Measurements from ENCODE around the gene HDAC9.
A peak's percentile ranks its signal among the peaks of the same experiment; 100 is the strongest.
"Not testable (repeated sequence)": the region's sequence is repeated elsewhere in the genome, so short reads cannot be mapped to it uniquely, and the experiment has no call there.

Gene HDAC9

DNA sequence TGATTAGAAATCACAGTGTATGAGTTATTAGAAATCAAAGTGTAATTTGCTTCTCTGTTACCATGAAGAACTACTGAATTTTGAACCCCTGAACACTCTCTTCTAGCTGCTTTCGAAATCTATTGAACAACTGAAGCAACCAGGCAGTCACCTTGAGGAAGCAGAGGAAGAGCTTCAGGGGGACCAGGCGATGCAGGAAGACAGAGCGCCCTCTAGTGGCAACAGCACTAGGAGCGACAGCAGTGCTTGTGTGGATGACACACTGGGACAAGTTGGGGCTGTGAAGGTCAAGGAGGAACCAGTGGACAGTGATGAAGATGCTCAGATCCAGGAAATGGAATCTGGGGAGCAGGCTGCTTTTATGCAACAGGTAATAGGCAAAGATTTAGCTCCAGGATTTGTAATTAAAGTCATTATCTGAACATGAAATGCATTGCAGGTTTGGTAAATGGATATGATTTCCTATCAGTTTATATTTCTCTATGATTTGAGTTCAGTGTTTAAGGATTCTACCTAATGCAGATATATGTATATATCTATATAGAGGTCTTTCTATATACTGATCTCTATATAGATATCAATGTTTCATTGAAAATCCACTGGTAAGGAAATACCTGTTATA is 170.7 kb downstream of the HDAC9 start:
- peak; percentile 39 to 79 (median 72) for DNase-seq

DNA sequence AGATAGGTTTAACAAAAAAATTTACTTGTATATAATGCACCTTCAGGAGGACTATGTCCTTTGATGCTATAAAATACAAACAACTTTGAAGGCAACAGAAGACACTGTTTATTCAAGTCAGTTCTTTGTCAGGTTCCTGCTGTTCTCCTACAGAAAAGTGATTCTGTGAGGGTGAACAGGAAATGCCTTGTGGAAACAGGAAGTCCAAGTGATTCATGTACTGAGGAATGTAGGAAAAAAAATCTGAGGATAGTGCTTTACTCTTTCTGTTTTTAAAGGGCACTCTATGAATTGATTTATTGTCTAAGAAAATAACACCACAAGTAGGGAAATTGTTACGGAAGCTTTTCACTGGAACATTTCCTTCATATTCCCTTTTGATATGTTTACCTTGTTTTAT is 171.9 kb downstream of the HDAC9 start:
- peak in 1 of 3 experiments; percentile 35 for DNase-seq

GRCh38 chr7:18671176-18671575 is 175.6 kb downstream of the HDAC9 start:
- no peak for DNase-seq

DNA sequence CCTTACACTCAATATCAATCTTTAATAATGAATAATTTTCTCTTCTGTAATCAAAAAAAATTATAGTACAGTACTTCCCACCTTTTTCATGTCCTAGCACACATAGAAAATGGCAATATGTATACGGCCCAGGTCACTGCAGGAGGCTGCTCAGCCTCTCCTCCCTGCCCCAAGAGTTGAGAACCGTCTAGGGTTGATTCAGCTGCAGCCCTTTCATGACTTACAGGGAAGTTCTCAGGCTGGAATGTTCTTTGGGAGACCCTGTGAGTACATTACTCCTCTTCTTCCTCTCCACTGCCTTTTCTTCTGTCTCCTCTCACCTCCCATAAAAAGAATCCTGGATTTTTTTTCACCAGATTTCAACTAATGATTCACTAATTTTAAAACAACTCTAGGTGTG is 180.0 kb downstream of the HDAC9 start:
- DNase-seq: no peak

- no peak for DNase-seq
Measured at GRCh38 chr7:18679261-18679660, 183.7 kb downstream of the HDAC9 start.

- no peak for DNase-seq
Measured at GRCh38 chr7:18680576-18680975, 185.0 kb downstream of the HDAC9 start.

DNA sequence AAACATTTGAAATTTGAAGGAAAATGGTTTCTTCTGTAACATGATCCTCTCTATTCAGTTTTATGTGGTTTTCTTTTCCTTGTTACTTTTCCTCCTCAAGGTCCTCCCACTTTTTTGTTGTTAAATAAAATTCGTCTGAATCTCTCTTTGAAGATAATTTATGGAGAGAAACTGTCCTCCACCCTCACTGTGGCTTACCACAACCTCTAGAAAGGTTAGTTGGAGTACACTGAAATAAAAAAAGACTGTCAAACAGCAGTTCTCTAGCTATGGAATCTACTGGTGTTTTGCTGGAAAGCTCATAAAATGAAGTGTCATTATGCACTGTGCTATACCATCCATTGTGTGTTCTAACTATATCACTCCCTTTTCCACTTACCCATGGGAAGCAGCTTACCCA is 189.4 kb downstream of the HDAC9 start:
- DNase-seq: peak in 1 of 3 experiments; percentile 59

- no peak for DNase-seq
Measured at GRCh38 chr7:18685971-18686370, 190.4 kb downstream of the HDAC9 start.

- no peak for DNase-seq
Measured at GRCh38 chr7:18689551-18689950, 194.0 kb downstream of the HDAC9 start.

DNA sequence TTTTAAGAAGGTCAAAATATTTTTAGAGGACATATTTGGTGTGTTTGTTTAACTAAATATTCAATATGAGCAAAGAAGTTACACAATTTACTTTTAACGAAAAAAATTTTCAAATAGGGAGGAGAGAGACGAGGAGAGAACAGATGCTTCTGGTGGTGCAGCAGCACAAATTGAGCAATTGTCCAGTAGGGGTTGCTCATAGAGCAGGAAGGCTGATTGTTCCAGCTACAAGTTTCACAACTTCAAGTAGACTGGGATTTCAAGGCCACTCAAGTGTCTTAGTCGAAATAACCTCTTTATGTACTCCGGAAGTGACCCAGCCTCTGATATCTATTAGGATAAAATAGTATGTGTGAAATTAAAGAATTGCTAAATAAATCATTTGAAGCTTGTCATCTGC is 197.9 kb downstream of the HDAC9 start:
- peak in 1 of 3 experiments; percentile 25 for DNase-seq

- DNase-seq: no peak
Measured at GRCh38 chr7:18693816-18694215, 198.3 kb downstream of the HDAC9 start.

GRCh38 chr7:18694484-18694883 is 198.9 kb downstream of the HDAC9 start:
- no peak for DNase-seq

DNA sequence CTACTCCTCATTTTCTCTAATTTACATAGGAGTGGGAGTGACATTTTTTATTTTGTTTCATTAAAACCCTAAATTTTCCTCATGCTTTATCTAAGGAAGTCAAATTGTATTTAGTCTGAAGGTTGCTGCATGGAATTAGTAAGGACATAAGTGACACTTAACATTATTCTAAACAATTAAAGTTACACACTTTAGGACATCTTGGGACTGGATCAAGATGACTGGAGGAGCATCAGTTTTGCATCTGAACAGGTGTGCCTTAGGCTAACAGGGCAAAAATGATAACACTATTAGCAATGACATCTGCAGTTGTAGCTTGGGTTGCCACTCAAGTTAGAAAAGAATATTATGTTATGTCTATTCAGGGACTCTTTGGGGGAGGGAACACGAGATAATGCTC is 199.4 kb downstream of the HDAC9 start:
- no peak for DNase-seq

- no peak for DNase-seq
Measured at GRCh38 chr7:18698258-18698734, 202.7 kb downstream of the HDAC9 start.

GRCh38 chr7:18700147-18700546 is 204.6 kb downstream of the HDAC9 start:
- DNase-seq: no peak

GRCh38 chr7:18702071-18702829 is 206.7 kb downstream of the HDAC9 start:
- DNase-seq: no peak

GRCh38 chr7:18703685-18704084 is 208.1 kb downstream of the HDAC9 start:
- no peak for DNase-seq

GRCh38 chr7:18706670-18707069 is 211.1 kb downstream of the HDAC9 start:
- DNase-seq: peak in 2 of 3 experiments; percentile 13 to 35

GRCh38 chr7:18708204-18708603 is 212.7 kb downstream of the HDAC9 start:
- DNase-seq: peak in 1 of 3 experiments; percentile 40

DNA sequence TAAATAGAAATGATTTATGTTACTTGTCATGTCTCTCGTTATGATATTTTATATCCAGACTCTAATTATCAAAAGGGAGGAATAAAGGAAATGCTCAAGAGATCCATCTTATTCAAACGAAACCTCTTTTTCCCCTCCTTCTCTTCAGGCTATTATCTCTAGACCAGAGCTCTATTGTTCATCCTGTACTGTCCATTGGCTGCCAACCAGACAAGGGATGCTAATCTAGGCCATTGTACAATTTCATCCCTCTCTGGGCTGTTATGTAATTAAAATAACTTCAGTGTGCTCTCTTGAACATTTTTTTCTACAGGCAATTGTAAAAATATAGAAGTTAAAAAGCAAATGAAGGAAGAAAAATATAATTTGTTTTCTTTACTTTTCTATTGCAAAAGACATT is 220.4 kb downstream of the HDAC9 start:
- DNase-seq: peak in 1 of 3 experiments; percentile 21

- DNase-seq: no peak
Measured at GRCh38 chr7:18721429-18721828, 225.9 kb downstream of the HDAC9 start.

- no peak for DNase-seq
Measured at GRCh38 chr7:18724318-18724717, 228.8 kb downstream of the HDAC9 start.

DNA sequence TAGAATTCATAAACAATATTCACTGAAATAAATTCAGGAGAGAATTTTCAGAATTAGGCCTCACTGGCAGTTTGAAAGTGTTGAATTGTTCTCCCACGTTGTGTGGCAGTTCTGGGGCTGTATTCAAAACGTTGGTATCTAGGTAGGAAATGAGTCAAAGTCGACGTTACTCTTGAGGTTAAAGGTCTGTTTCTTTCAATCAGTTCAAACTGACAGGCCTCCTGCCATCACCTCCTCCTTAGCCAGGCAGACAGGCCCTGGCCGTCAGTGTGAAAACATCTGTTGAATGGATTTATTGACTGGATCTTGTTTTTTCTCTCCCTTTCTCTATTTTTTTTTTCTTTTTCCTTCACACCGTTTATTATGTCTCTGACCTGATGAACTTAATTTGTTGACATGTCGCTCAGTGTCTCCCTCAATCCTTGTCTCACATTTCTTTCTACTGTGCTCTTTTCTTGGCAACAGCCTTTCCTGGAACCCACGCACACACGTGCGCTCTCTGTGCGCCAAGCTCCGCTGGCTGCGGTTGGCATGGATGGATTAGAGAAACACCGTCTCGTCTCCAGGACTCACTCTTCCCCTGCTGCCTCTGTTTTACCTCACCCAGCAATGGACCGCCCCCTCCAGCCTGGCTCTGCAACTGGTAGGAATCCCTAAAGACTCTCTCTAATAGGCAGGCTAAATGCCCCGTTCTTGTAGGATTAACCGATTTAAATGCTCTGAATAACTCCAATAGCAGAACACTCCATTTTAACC is 231.7 kb downstream of the HDAC9 start:
- DNase-seq: no peak

- DNase-seq: not testable (repeated sequence)
Measured at GRCh38 chr7:18736012-18736411, 240.5 kb downstream of the HDAC9 start.

Measured in NCI-H1417 (cell line).